Inflammatory macrophage treated with lipopolysaccharide for 4 hours (primary cell): ENCODE measurements around the gene KRT76.

Experiments
- DNase-seq: peaks from one replicate; pipeline ENCODE4 v3.0.0-alpha.2; 2020

The KRT76 gene

DNA sequence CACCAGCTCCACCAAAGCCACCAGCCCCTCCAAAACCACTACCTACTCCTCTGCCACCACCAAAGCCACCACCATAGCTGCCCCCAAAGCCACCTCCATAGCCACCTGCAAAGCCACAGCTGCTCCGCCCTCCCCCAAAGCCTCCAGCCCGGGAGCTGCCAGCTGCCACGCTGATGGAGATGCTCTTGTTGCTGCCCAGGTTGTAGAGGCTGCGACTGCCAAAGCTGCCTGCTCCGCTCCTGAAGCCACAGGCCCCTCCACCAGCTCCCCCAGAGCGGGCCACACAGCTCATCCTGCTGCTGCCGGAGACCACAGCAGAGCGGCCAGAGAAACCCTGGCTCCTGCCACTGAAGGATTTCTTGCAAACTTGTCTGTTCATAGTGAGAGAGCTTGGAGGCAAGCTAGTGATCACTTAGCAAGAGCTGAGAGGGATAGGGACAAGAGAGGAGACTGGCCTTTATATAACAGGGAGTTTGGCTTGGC is at the start of gene KRT76:
Gene KRT76 (minus strand): TSS at position 433 of the 483 bp plus-strand sequence. CDS start 54 bp downstream, at position 379.
- no peak for DNase-seq

DNA sequence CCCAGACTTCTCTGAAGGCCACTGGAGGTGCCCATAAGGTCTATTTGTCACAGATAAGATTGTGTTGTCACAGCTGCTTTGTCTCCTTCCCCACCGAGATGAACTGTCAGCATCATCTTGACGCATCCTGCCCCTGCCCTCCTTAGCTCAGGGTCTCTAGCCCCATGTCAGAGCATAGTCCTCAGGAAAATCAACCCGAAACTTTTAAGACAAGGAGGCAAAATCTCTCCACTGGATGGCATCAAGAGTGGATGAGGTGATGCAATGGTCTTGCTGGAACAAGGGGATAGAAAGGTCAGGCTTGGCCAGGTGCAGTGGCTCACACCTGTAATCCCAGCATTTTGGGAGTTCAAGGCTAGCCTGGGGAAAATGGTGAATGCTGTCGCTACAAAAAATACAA is 48.8 kb upstream of the KRT76 start:
- no peak for DNase-seq

DNA sequence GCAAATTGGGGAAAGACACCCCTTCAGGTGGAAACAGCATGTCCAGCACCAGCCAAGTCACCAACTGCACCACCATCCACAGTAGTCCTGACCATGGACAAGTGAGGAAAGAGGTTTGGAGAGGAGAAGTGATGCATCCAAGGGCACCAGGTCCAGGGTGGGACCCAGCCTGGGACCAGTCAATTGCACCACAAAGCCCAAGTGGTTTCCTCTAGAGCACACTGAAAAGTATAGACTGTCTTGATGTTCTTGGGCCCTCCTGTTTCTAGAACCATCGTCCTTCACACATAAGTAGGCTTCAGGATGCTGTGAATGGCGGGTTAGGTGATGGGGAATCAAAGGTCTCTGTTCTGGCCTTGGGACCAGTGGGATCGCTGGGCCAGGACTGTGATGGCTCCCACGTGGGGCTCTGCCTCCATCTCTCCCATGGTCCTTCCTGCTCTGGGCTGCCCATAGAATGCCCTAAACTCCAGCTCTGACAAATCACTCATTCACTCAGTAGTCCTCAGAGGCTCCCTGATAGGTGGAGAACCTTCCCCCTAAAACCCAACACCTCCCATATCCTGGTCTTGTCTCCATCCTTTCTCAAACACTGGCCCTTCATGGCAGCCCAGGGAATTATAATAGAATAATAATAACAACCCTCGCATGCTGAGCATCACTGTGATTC is 47.7 kb upstream of the KRT76 start:
- no peak for DNase-seq

DNA sequence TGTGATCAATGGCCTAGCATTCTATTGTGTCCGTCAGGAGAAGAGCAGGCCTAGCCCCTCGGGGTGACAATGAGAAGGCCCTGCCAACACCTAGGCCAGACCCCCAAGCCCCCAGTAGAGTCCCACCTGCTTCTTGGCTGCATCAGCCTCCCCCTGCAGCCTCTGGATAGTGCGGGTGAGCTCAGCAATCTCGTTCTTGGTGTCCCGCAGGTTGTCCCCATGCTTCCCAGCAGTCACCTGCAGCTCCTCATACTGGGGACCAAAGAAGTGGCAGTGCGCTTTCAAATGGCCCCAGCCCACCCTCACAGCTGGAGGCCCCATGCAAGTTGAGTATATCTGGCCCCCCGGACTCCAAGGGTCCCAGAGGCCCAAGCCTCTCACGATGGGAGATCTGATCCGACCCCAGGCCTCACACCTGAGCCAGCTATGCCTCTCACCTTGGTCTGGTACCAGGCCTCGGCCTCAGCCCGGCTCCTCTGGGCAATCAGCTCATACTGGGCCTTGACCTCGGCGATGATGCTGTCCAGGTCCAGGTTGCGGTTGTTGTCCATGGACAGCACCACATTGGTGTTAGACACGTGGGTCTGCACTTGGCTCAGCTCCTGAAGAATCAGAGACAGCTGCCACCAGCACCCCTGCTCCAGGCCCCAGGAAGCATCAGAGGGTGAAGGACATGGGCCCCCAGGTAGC is 46.8 kb upstream of the KRT76 start:
- no peak for DNase-seq

DNA sequence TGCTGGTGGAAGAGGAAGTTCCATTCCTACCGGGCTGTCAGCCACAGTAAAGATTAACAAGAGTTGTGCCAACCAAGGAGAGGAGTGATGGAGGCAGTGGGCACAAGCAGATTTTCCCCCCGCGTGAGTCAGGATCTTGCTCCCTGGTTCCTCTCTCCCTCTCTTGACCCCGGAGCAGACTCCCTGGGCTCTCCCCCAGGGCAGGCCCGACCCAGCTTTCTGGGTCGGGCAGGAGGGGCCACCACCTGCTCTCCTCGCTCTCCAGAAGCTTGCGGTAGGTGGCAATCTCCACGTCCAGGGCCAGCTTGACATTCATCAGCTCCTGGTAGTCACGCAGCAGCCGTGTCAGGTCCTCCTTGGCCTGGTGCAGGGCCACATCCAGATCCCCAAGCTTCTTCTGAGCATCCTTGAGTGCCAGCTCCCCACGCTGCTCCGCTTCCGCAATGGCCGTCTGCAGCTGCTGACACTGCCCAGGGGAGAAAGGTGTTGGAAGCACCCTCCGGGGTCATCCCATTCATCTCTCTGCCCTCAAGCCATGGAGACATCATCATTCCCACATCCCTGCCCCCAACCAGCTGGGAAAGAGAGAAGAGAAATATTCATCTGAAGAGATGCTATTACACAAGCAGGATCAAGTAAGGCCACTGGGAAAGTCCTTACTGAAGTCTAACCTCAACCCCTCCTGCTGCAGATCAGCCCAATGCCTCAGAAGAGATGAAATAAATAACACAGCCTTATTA is 45.8 kb upstream of the KRT76 start:
- no peak for DNase-seq

DNA sequence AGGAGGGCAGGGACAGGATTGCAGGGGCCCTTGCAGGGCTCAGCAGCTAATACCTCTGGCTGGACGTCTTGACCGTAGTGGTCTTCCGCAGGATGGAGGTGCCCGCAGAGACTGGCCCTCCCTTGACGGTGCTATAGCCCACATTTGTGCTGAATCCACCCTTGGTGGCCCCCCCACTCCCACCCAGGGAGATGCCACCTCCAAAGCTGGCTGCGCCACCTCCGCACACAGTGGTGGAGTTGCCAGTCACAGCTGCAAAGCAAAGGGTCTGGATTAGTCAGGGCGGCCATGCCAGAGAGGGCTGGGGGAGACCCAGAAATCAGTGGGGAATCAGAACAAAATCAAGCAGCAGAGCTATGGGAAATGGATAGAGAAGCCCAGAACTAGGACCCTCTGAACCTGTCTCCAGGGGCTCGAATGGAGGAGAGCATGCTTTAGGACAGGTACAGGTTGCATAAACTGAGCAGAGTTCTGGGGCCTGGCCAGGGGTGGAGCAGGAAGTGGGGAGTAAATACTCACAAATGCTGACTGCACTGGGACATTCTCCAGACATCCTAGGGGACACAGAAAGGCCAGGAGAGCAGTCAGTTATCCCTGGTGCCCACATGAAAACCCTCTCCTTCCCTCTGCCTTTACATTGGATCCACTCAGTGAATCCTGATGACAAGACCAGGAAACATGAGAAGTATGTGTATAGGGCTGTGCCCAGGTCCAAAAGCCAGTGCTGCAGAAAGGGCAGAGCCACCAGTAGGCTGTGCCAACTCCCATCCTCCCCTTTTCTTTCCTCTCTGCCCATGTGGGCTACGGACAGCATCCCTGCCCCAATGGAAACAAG is 44.9 kb upstream of the KRT76 start:
- no peak for DNase-seq

DNA sequence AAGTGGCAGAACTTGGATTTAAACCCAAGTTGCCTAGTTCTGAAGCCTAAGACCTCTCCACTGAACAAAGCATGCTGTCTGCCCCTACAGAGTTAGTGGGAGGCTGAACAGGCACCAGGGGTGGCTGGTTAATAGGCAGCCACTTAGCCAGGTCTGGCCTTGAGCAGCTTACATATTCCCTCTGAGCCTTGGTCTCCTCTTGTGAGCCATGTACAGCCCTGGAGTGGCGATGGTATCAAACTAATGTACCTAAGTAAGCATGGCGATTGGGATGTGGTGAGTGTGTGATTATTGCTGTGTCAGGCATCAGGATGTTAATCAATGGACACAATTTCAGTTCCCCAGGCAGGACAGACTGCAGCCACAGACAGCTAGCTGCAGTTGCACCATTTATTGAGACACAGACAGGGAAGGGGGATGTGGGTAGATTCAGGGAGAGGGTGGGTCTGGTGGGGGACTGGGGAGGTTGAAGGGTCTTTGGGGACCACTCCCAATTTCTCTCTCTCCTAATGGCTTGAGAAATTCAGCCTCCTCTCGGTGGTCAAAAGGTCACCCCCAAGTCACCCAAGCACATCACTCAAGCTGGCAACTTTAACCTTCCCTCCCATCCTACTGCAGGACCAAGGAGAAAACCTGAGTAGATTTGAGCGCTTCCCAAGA is 44.1 kb upstream of the KRT76 start:
- no peak for DNase-seq

DNA sequence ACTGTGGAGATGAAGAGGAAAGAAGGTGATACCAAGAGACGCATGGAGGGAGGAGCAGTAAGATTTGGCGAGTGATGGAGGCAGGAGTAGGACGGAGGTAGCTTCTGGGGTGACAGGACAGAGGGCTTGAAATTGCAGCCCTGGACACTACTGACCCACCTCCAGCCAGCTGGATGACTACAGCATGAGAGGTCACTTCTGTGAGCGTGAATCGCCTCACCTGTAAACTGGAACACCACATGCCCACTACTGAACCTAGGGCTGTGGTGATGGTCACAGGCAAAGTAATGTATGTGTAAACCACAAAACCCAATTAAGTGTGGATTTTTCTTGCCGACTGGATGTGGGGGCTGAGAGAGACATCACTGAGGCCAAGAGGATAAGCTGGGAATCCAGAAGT is 43.4 kb upstream of the KRT76 start:
- no peak for DNase-seq

DNA sequence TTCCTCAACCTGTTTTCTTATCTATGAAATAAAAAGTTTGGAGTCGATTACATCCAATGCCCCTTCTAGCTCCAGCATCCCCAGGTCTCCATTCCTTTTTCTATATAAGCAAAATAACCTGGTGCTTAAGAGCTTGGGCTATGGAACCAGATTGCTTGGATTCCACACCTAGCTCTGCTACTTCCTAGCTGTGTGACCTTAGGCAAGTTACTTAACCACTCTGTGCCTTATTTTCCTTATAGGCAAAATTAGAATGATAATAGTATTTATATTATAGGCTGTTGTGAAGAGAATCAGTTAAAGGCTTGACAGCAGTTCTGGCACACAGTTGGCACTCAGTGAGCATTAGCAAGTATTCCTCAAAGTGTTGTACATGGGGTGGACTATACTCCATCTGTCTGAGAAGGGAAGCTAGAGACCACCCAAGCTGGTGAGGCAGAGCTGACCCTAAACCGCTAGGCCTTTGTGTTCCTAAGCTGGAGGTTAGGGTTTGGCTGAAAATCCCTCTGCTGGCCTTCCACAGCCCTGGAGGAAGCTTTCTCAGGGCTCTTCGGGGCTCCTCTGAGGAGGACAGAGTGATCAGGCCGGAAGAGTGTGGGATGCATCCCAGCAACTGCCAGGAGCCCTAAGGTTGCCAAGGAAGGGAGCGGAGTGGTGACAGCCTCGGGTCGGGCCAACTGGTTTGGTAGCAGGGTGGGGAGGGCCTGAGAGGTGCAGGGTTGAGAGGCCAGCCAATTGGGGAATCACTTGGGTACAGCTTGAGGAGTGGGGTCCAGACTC is 42.8 kb upstream of the KRT76 start:
- no peak for DNase-seq

DNA sequence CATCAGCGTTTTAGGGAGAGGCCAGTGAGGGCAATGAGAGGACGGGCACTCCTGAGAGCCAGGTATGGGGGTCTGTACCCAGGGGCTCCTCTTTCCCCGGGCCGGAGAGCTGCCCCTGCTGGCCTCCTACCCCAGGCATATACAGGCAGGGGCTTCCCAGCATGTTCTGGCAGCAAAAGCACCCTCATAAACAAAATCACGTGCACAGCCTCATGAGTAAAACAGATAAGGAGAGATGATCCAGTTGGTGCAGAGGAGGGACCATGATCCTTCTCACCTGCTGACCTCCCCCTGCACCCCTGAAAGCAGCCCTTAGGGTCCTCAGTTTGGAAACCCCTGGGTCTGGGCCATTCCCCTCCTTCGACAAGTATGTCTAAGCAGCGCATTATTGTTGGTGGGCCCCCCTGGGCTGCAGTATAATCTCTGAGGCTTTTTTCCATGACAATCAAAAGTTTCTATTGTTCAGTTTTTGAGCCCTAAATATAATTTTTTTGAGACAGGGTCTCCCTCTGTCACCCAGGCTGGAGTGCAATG is 41.8 kb upstream of the KRT76 start:
- DNase-seq, result no peak

DNA sequence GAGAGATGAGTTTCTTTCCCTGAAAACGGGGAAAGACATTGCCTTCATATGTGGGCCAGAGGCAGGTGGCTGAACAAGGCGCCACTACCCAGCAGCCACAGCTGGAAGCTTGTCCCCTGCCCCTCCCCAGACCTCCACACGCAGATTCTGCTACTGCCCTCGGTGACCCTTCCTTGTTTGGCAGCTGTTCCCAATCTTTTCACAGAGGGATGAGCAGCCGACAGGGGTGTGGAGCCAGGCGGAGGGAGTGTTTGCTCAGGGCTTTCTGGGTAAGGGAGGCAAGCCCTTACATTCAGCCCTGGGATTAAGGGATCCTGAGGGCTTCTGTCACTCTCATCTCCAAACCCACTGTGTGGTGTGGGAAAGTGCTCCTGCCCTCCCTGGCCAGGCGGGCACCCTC is 41.2 kb upstream of the KRT76 start:
- DNase-seq, result no peak

DNA sequence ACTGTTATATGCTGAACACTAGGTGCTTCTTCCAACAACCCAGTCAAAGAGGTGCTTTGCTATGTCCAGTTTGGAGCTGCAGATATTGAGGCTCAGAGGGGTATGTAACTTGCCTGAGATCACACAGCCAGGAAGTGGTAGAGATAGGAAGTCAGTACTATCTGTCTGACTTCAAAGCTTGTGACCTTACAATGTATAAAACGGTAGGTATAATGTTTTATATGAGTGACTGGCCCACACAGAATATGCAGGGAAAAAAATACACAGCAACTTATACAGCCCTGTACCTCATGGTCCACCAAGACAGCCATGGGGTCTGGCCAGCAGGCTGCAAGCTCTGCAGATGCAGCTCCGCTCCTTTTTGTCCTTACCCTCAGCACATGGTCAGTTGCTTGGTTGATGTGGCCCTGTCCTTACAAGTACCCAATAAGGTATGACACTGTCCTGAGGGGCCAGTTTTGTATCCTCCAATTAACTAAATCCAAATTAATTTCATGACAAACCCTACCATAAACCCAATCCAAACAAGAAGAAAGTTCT is 40.6 kb upstream of the KRT76 start:
- no peak for DNase-seq

DNA sequence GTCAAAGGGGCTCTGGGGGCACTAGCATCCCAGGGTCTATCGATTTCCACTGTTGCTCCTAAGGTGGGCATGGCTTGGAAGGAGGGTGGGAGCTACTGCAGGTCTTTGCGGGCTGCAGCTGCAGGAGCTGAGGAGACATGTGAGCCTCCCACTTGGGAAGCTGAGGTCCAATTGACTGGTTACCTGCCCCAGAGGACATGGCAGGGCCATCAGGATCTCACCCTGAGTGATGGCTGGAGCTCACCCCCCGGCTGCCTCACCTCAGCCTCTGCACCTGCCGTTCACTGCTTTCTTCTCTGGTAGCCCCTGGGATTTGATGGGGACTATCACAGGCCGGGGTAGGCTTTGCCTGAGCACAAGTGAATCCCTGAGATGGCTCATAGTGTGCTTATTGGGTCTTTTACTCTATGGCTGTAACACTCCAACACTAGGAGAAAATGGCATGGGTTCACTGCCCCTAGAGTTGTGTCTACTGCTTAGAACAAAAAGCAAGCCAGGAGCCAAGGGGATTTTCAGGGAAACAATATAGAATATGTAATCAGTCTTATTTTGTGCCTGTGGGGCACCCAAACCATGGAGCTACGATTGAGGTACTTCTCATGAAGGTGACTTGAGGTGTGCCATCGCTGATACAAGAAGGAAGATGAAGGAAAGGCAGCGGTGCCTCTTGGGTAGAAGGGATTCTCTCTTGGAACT is 40.0 kb upstream of the KRT76 start:
- no peak for DNase-seq

DNA sequence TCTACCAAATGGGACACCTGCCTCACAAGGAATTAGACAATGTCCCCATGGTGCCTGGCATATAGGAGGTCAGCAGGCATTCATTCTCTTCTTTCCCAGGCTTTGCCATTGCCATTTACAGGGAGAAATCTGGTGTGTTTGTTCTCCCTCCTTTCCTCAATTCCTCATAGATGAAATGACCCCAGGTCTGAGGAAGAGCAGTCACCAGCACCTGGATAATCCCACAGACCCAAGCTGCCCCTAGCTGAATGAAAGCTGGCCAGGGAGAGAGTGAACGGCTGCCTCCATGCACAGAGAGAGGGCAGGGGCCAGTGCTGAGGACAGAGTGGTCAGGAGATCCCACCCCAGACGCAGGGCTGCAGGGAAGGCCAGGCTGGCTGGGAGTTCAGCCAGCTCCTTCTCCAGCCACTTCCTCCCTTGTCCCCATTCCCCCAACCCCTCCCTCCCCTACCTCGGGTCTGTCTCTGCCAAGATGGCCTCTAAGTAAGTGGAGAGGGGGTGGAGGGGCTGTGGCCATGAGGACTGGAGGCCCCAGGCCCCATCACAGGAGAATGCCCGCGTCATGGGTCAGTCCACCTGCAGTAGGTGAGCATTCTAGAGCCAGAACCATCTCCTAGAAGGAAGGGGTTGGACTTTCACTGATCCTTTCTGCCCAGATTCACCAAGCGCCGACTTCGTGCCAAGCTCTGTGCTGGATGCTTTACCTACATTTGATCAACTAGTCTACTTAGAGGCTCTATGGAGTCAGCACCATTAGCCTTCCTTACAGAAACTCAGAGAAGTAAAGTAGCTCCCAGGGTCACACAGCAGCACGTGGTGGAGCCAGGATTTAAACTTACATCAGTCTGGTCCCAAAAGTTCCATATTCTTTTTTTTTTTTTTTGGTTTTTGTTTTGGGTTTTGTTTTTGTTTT is 38.8 kb upstream of the KRT76 start:
- DNase-seq, result no peak

DNA sequence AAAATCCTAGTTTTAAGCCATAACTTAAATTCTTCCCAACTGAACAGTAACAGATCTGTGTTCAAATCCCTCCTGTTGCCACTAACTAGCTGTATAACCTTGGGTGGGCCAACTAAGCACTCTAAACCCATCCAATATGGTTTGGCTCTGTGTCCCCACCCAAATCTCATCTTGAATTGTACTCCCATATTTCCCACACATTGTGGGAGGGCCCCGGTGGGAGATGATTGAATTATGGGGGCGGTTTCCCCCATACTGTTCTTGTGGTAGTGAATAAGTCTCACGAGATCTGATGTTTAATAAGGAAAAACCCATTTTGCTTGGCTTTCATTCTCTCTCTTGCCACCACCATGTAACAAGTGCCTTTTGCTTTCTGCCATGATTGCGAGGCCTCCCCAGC is 38.0 kb upstream of the KRT76 start:
- no peak for DNase-seq

DNA sequence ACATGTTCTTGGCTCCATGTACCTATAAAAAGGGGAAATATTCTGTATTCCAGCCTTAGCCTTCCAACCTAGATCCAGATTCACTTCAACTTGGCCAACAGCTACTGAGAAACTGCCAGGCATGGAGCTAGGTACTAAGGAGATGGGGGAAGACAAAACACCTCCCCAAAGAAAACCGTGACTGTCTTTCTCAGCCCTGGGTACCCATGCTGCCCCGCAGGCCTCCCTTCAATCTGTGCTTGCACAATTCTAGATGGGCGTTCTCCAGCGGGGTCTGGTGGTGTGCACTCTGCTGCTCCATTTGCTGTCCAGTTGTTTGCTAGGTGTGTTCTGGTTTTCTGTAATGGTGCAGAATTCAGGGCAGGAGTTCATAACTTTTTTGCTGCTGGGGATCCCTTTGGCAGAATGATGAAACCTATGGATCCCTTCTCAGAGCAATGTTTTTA is 37.6 kb upstream of the KRT76 start:
- no peak for DNase-seq

DNA sequence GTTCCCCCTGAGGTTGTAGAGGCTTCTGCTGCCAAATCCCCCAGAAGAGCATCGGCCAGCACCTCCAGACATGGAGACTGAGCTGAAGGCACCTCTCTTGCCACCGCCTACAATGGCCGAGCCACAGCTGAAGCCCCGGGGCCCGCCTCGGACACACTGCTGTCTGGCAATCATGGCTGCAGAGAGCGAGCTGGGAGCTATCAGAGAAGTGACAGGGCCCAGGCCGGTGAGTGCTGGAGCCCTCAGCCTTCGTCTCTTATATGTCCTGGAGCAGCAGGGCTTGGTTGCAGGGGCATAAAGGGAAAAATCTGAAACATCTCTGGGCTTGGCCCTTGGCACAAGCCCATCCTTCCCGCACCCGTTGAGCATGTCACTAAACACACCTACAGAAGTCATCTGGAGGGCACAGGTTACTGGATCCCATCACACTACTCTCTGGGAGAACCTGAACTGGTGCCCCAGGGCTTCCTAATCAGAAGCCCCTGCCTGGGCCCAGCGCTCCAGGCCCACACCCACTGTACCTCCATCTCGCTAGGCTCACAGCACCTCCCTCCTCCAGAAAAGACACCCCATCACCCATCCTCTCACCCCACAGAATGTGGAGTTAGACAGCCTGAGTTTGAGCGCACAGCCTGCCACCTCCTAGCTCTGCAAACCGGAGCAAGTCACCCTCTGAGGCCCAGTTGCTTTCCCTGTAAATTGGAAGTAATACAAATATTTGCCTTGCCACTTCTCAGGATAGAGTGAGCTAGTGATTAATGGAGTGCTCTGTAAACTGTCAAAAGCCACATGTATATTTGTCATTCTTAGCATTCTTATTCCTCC is 37.0 kb upstream of the KRT76 start, which contains the start of gene KRT4:
Gene KRT4 (minus strand): TSS at position 232 of the 825 bp plus-strand sequence. CDS start 58 bp downstream, at position 174.
- DNase-seq, result no peak

DNA sequence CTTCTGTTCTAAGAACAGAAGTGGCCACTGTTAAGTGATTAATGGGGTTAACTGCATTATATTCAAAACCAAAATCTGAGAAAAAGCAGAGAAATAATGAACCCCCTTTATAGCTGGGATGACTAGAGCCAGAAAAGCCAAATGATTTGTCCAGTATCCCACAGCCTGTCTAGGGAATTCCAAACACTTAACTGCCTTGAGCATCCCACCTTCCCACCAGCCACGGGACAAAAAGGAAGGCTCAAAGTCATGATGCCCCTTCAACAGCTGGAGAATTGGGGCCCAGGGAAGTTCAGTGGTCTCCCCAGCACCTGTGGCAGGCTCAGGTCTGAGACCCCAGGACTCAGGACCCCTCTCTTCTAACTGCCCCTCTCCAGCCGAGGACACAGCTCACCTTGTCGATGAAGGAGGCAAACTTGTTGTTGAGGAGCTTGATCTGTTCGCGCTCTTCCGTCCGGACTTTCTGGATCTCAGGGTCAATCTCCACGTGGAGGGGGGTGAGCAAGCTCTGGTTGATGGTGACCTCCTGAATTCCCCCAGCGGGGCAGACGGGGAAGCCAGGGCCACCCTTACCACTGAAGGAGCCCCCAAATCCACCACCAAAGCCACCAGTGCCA is 36.2 kb upstream of the KRT76 start:
- DNase-seq, result no peak
